GM19193 (cell line): ENCODE results near the gene LHFPL2.

Experiments
- POLR2A ChIP-seq: IDR thresholded peaks from 4 replicates; pipeline ENCODE4 v1.6.1; 2011; ENCODE audit not compliant: insufficient read depth, insufficient read length; ENCODE audit errors: extremely low read depth

The LHFPL2 gene

GRCh38 chr5:78561261-78561660, 87.3 kb downstream of the LHFPL2 start:
- TF ChIP-seq POLR2A = no peak

- TF ChIP-seq POLR2A = no peak
These were observed 88.3 kb downstream of the LHFPL2 start for GRCh38 chr5:78560000-78560855.

- no peak for TF ChIP-seq POLR2A
These were observed 91.0 kb downstream of the LHFPL2 start for GRCh38 chr5:78557601-78558000.

GRCh38 chr5:78555870-78556269, 92.7 kb downstream of the LHFPL2 start:
- TF ChIP-seq POLR2A = no peak

DNA sequence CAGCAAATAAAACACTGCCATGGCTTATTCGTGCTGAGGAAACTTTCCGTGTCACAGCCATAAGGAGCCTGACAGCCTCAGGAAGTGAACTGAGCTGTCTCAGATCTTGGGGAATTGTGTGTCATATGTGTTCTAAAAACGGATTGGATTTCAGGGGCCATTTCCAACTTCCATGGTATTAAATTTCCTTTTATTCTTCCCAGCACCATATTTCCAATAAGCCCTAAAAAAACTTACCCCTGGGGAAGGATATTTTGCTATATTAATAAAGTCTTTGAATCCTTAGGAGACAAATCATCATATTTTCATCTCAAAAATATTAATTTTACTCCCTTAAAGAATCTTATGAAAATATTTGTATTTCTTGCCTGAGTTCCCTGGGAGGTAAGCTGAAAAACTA, 93.9 kb downstream of the LHFPL2 start:
- no peak for TF ChIP-seq POLR2A

DNA sequence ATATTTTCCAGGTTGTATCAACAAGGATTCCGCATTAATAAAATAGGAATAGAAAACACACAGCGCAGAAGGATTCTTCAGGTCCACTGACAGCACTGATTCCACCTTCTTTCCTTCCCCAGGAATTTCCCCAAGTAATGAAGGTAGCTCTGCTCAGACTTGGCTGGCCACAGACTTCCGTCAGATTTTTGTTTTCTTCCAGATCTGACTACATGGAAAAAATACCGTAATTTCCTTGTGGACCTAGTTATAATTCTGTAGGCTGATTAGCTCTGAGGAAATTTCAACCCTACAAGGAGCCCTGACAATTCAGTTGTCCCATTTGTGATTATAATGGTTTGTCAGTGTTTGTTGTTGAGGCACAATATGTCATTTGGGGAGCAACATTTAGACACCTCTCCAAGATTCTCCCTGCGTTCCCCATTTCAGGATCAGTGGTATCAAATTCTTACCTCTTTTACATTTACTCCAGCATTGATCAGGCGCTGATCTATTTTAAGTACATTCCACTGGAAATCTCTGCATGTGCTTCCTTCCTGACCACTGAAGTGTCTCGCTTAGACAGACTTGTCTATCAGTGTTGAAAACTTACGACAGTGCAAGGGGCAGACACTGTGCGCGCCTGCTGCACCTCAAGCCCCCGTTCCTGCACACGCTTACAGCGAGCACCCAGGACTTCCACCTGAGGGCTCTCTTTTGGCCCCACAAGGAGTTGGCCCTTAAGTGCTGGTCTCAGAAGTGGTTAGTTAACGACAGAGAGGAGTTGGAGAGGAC, 94.8 kb downstream of the LHFPL2 start:
- TF ChIP-seq POLR2A = no peak

- no peak for TF ChIP-seq POLR2A
These were observed 95.7 kb downstream of the LHFPL2 start for GRCh38 chr5:78552729-78553342.

GRCh38 chr5:78550891-78551290, 97.7 kb downstream of the LHFPL2 start:
- TF ChIP-seq POLR2A = no peak

DNA sequence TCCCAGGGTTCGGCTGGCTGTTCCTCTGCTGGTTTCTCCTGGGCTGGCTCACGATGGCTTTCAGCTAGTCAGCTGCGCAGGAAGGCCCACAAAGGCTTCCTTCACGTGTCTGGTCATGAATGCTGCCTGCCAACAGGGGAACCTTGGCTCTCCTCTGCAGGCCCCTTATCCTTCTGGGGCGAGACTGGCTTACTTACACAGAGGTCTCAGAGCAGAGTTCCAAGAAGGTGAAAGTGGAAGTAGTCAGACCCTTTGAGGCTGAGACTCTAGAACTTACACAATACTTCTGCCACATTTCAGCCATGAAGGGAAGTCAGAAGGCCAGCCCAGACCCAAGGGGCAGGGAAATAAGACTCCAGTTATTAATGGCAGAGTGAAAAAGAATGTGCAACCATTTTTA, 99.5 kb downstream of the LHFPL2 start:
- no peak for TF ChIP-seq POLR2A

DNA sequence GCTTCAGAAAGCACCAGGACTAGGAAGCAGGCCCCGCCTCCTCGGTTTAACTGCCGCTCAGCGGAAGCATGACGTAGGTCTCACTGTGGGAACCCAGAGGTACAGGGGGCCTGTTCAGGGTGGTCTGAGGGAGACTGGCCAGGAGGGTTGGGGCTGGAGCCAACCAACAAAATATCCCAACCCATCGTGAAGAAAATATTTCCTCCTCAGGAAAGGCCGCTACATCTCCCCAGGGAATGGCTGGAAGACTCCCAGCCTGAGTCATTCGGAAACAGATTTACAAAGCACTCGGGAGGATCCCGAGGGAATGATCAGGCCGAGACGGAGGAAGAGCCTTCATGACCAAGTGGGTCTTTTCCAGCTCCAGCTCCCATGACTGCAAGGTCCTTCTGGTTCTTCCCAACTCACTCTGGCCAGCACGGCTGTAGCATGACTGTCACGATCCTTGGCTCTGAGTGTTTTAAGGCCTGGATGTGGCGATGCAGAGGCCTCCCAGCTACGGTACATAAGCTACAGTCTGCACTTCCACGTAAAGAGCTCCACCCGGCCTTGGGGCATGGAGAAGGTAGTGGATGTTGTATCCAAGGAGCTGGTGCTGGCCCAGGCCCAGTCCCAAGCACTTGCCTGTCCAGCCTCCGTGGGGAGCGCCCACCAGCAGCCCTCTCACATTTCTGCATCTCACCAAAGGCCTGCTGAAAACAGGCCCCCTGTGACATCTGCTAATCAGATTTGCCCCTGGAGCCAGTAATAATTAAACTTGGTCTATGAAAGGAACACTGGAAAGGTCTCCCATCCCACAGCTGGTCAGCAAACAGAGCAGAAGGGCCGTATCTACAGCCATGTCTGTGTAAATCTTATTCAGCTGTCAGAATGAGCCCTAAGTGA, 100.6 kb downstream of the LHFPL2 start:
- TF ChIP-seq POLR2A = no peak

GRCh38 chr5:78547183-78547582, 101.4 kb downstream of the LHFPL2 start:
- TF ChIP-seq POLR2A = no peak

DNA sequence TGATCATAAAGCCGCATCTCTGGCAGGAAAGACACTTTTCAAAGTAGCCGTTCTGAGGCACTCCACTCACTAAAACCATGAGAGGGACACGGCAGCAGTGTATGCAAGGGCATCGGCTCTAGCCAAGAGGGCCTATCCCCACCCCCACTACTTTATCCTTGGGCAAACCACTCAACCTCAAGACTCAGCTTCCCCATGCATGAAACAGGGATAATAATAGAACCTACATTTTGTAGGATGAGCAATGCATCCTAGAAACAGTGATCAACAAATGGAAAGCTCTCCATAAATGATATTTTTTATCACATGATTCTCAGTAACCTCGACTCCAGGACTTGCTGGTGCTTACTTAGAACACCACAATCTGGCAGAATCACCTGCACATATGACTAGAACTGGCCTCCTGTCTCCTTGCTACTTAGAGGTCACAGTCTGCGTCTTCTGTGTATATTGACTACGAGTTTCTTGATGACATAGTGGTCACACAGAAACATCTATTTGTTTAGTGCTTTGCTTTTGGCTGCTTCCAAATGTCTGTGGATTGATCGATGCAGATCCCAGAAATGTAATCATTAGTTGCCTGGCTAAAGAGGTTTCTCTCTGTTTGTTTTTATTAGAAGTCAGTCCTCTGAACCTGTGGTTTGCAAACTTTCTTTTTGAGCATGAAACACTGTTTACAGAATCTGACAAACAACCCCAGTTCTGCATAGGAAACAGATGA, 102.1 kb downstream of the LHFPL2 start:
- TF ChIP-seq POLR2A = no peak

DNA sequence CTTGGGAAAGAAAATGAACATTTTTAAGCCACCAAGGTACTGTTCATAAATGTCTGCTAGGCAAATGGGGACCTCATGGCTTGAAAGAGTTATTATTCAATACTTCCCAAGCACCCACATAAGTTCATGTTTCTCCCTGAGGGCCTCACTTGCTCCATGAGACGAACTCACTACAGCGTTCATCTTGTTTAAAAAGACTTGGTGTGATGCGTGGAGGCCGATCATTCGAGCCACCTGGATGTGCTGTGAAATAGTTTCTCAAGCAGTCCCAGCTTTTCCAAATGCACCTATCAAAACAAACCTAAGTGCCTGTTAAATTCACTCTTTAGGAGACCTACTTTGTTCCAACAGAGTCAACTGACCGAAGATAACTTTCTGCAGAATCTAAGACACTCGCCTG, 103.2 kb downstream of the LHFPL2 start:
- TF ChIP-seq POLR2A = no peak

DNA sequence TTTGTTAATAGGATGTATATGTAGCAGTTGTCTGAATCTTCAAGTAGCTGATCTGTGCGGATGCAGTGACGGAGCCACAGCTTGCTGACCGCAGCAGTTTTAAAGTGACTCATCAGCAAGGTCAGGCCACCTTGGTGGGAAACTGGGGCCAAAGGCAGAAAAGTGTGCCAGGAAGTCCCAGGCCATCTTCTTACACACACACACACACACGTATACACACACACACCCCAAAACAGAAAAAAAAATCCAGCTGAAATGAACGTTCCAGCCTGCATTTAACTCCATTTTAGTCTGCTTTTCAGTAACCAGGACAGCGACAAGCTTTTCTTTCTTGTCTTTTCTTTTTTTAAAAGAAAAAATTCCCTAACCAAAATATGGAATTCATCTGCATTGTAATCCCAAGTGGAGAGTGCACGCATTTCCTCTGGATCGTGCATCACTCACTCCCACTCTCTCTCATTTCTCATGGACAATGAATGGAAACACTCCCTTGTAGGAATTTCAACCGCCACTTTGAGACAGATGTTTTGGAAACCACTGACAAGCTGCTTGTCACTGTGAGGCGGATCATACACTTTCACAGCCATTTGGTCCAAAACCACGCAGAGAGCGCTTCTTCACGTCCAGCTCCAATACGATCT, 103.9 kb downstream of the LHFPL2 start:
- TF ChIP-seq POLR2A = no peak

DNA sequence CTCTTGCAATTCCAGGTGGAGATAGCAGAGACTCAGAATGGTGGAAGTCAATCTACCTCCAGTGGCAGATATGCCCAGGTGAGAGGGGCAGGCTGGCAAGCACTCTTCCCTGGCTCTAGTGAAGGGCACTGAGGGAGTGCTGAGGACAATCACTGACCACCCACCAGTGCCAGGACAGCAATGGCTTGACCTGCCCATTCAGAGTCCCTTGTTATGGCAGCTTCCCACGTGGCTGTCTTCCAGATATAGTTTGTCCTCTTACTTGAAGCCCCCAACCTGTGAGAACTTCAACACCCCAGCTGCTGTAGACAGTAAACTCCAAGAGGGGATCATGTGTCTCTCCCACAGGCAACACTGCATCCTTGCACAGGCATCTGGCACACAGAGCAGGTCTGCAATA, 104.7 kb downstream of the LHFPL2 start:
- TF ChIP-seq POLR2A = no peak
